BJ (cell line): Measurements from ENCODE around the gene TCHHL1. TPM values are rescaled to one million over a fixed set of nuclear protein-coding genes. Genes with fewer than 3 reads are reported as not detected.

Experiments
- CTCF ChIA-PET: fragments of 350-600 bp; formaldehyde crosslinking; extraction: SDS; loops from one replicate; lab custom pipeline; 2021; ENCODE audit warnings: antibody characterized with exemption, inconsistent platforms; lab: Yijun Ruan, JAX
- POLR2A ChIA-PET: fragments of 300-600 bp; sonication (Branson Sonifier 250); formaldehyde crosslinking; extraction: SDS; loops from one replicate; lab custom pipeline; 2021; ENCODE audit warnings: antibody characterized with exemption; lab: Charles Lee
- DNase-seq: peaks from one replicate; pipeline ENCODE4 v3.0.0-alpha.2; 2011; ENCODE audit warnings: low read depth
- H3K27me3 ChIP-seq: 2 replicates; pipeline ENCODE4 v1.6.0; 2011; ENCODE audit warnings: low read length; ENCODE audit not compliant: control insufficient read depth, insufficient read depth
- H3K36me3 ChIP-seq: 2 replicates; pipeline ENCODE4 v1.5.1; 2011; ENCODE audit warnings: low read length; ENCODE audit not compliant: control insufficient read depth, insufficient read depth
- H3K4me3 ChIP-seq: 2 replicates; pipeline ENCODE4 v1.5.1; 2011; ENCODE audit warnings: low read depth, mild to moderate bottlenecking, control low read depth, low read length
- polyA plus RNA-seq: library from polyadenylated mRNA; depleted of rRNA; stranded (reverse); fragments of >200 nt; gene quantifications from 2 replicates; pipeline ENCODE4 v1.2.3, GENCODE V29; 2011
- TF ChIP-seq, protein P1 (sequence below): IDR thresholded peaks from 2 replicates; pipeline ENCODE4 v1.5.1; 2011; ENCODE audit warnings: low read depth, mild to moderate bottlenecking, control low read depth, inconsistent platforms, low read length, moderate library complexity; ENCODE audit not compliant: insufficient read depth

Gene TCHHL1
- polyA plus RNA-seq, 1 experiment: not detected

DNA sequence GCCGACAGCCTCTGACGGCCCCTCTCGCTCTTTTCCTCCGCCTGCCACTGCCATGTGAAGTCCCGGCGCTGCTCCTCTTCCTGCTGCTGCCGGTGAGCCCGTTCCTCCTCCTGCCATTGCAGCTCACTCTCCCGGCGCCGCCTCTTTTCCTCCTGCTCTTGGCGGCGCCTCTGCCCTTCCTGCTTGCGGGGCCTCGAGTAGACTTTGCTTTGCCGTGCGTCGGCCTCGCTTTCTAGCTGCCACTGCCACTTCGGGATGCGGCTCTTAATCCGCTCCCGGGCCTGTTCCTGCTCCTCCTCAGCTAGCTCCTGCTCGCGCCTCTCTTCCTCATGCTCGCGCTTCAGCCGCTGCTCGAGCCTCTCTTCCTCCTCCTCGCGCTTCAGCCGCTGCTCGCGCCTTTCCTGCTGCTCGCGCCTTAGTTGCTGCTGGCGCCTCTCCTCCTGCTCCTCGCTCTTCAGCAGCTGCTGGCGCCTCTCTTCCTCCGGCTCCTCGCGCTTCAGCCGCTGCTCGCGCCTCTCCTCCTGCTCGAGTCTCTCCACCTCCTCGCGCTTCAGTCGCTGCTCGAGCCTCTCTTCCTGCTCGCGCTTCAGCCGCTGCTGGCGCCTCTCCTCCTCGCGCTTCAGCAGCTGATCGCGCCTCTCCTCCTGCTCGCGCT lies 22.1 kb upstream of the TCHHL1 start:
- TF ChIP-seq, protein P1, sequence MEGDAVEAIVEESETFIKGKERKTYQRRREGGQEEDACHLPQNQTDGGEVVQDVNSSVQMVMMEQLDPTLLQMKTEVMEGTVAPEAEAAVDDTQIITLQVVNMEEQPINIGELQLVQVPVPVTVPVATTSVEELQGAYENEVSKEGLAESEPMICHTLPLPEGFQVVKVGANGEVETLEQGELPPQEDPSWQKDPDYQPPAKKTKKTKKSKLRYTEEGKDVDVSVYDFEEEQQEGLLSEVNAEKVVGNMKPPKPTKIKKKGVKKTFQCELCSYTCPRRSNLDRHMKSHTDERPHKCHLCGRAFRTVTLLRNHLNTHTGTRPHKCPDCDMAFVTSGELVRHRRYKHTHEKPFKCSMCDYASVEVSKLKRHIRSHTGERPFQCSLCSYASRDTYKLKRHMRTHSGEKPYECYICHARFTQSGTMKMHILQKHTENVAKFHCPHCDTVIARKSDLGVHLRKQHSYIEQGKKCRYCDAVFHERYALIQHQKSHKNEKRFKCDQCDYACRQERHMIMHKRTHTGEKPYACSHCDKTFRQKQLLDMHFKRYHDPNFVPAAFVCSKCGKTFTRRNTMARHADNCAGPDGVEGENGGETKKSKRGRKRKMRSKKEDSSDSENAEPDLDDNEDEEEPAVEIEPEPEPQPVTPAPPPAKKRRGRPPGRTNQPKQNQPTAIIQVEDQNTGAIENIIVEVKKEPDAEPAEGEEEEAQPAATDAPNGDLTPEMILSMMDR: no peak
- no peaks in the 10 kb centered on the region for H3K36me3 ChIP-seq
- ChIA-PET CTCF (interaction anchor here (0.6 to 1.8 kb wide), 6 partner anchors 17 to 237 kb away, joined by 3 to 6 read pairs (median 4); no protein-coding TSS in a partner anchor), POLR2A (interaction anchor here (0.8 kb wide), 1 partner anchor 52 kb away, joined by 3 read pairs; no protein-coding TSS in a partner anchor)
- peak overlapping the region; percentile 43 for H3K4me3 ChIP-seq
- DNase-seq: no peak
- H3K27me3 ChIP-seq: peaks cover 49% of the 10 kb centered on the region

GRCh38 chr1:152110365-152110859 lies 21.5 kb upstream of the TCHHL1 start:
- H3K36me3 ChIP-seq: no peaks in the 10 kb centered on the region
- peaks cover 49% of the 10 kb centered on the region for H3K27me3 ChIP-seq
- TF ChIP-seq, protein P1: no peak
- ChIA-PET CTCF (interaction anchor here (1.2 to 2.4 kb wide), 6 partner anchors 18 to 237 kb away, joined by 3 to 13 read pairs (median 4); no protein-coding TSS in a partner anchor), POLR2A (interaction anchor here (0.7 to 0.8 kb wide), 2 partner anchors 20 to 52 kb away, joined by 3 to 4 read pairs; no protein-coding TSS in a partner anchor)
- peak overlapping the region; percentile 43 for H3K4me3 ChIP-seq
- no peak for DNase-seq

- Histone ChIP-seq H3K36me3 (no peaks in the 10 kb centered on the region), H3K27me3 (peaks cover 46% of the 10 kb centered on the region), H3K4me3 (peak overlapping the region; percentile 43)
- ChIA-PET POLR2A (interaction anchor here (0.7 to 0.8 kb wide), 2 partner anchors 20 to 53 kb away, joined by 3 to 4 read pairs; no protein-coding TSS in a partner anchor), CTCF (interaction anchor here (0.7 to 2.4 kb wide), 4 partner anchors 57 to 350 kb away, joined by 3 to 13 read pairs (median 6); no protein-coding TSS in a partner anchor)
- TF ChIP-seq, protein P1: no peak
- DNase-seq: no peak
Observed at GRCh38 chr1:152109998-152110294, 21.1 kb upstream of the TCHHL1 start.

GRCh38 chr1:152109231-152109997 lies 20.6 kb upstream of the TCHHL1 start:
- ChIA-PET CTCF (interaction anchor here (0.7 to 2.4 kb wide), 7 partner anchors 14 to 351 kb away, joined by 3 to 13 read pairs (median 4); no protein-coding TSS in a partner anchor), POLR2A (interaction anchor here (0.7 kb wide), 1 partner anchor 21 kb away, joined by 4 read pairs; no protein-coding TSS in a partner anchor)
- TF ChIP-seq, protein P1: no peak
- peak overlapping the region; percentile 43 for H3K4me3 ChIP-seq
- H3K36me3 ChIP-seq: no peaks in the 10 kb centered on the region
- DNase-seq: no peak
- H3K27me3 ChIP-seq: peaks cover 44% of the 10 kb centered on the region

- POLR2A ChIA-PET: no interaction called here
- no peak for DNase-seq
- CTCF ChIA-PET: interaction anchor here (1.4 to 2.4 kb wide), 6 partner anchors 13 to 80 kb away, joined by 3 to 13 read pairs (median 4); no protein-coding TSS in a partner anchor
- H3K36me3 ChIP-seq: no peaks in the 10 kb centered on the region
- peaks cover 43% of the 10 kb centered on the region for H3K27me3 ChIP-seq
- TF ChIP-seq, protein P1: no peak
- H3K4me3 ChIP-seq: no peak overlapping the region
Observed at GRCh38 chr1:152108882-152109222, 20.0 kb upstream of the TCHHL1 start.
